NCI-H1417 (cell line): Measurements from ENCODE around the gene IL11.

Experiments
- DNase-seq, 3 experiments: peaks; one replicate each; lab custom pipeline; 2025; lab: John Stamatoyannopoulos, UW

IL11 gene

GRCh38 chr19:55325172-55325571 is 45.1 kb downstream of the IL11 start, which contains the start of gene TMEM150B:
TSS of gene TMEM150B (minus strand) at chr19:55325341. CDS start at chr19:55321036, 4,305 bp downstream.
- DNase-seq = no peak

- no peak for DNase-seq
Observed at GRCh38 chr19:55324662-55325061, 45.6 kb downstream of the IL11 start.

- DNase-seq = no peak
Observed at GRCh38 chr19:55322204-55322885, 47.9 kb downstream of the IL11 start.

GRCh38 chr19:55321466-55322137 is 48.7 kb downstream of the IL11 start:
- no peak for DNase-seq

GRCh38 chr19:55320844-55321419 is 49.3 kb downstream of the IL11 start:
- no peak for DNase-seq

GRCh38 chr19:55319785-55320184 is 50.5 kb downstream of the IL11 start:
- DNase-seq = peak in 1 of 3 experiments; percentile 33

- no peak for DNase-seq
Observed at GRCh38 chr19:55316646-55317045, 53.6 kb downstream of the IL11 start.

- no peak for DNase-seq
Observed at GRCh38 chr19:55315956-55316525, 54.2 kb downstream of the IL11 start.

GRCh38 chr19:55314396-55314795 is 55.9 kb downstream of the IL11 start:
- no peak for DNase-seq
